ENCODE data around the gene GRIN2C.

GRIN2C gene

DNA sequence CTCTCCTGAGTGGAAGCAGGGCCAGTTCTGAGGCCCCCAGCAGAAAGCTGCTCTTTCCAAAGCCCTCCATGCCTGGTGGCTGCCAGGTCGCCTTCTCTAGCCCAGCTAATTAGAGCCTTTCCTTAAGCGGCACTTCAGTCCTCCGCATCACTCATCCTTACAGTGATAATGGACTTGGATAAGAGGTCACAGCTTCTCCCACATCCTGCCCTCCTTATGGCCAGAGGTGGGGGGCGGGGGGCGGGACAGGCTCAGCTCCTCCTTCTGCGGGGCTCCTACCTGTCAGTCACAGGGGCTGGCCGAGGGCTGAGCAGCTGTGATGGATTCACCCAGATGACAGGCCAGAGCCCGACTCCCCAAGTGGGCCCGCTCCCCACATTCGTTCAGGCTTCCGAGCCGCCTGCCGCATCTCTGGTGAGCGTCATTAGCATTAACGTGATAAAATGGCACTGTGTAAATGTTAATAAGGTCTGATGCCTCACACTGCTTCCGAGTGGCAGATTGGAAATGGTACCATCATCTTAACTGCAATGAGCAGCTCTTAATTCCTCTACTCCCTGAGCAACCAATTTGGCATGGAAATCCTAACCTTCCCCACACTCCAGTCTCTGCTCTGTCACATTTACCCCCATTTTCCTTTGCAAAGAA is 41.3 kb downstream of the GRIN2C start:
- no peak for DNase-seq

DNA sequence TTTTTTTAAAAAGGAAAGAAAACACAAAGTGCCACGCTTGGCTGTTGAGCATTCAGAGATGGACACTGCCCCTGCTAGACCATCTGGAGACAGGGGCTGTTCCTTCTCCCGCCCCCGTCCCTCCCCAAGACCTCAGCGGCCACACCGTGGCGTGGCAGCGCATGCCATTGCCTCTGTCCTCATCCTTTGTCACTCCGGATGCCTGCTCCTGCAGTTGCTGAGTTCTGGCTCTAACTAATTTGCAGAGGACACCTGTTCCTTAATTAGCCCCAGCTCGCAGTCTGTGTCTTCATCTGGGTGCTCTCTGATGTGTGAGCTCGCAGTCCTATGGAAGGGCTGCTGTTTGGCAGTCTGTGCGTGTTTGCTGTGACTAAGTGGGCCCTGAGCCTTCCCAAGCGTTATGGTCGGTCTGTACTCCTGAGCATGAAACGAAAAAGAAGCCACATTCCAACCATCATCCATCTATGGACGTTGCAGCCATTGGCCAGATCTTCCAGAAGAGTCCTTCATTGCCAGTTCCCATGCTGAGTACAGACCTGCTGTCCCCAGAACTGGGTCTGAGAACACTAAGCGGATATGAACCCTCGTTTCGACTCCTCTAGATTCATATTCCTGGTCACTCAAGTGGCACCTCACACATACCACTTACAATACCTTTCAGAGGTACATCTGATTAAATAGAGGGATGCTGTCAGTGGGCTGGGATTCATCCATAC is 42.6 kb downstream of the GRIN2C start:
- DNase-seq = no peak

DNA sequence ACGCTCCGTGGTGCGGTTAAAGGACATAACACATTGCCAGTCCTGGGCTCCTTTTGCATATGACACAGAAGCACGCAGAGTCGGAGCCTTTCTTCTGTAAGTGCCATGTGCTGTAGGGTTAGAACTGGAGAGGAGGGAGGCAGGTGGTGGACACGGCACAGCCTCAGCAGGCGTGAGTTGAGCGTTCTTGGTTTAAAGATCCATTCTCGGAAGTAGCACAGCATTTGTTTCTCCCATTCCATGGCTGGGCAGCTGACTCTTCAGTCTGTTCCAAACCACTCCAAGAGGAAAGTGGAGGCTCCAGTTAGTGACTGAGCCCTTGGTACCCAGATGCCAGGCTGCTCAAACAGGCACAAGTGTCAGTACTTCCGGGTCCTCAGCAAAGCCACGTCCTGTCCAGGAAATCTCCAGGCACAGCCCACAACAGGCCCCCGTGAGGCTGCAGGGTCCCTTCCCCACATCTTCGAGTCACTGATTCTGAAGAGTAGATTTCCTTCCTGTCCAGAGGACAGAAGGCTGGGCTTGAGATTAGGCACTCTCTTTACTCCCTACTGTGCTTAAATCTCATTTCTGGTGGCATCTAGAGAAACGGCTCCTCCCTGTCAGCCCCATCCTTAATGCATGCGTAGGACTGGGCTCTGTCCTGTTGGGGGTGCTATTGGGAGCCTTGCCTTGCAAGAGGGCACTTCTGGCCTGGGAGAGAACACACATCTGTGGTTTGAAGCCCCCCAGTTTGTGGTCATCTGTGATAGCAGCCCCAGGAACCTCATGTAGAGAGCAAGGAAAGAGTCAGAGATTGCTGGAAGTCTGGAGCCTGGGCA is 43.9 kb downstream of the GRIN2C start:
- DNase-seq = no peak

DNA sequence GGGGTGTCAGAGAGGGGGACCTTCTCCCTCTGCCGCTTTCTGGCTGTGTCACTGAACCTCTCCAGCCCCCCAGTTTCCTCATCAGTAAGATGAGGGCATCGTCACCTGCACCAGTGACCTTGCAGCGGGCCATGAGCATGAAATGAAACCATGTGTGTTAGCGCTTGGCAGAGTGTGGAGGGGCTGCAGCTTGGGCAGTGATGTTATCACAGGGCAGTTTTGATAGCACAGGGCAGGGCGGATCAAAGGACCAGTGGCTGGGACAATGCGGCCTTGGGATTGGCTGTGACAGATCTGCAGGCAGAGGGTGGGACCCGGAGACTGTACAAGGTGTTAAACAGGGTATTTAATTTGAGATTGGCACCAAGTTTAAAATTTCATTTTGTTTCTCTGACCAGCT is 44.6 kb downstream of the GRIN2C start:
- no peak for DNase-seq

DNA sequence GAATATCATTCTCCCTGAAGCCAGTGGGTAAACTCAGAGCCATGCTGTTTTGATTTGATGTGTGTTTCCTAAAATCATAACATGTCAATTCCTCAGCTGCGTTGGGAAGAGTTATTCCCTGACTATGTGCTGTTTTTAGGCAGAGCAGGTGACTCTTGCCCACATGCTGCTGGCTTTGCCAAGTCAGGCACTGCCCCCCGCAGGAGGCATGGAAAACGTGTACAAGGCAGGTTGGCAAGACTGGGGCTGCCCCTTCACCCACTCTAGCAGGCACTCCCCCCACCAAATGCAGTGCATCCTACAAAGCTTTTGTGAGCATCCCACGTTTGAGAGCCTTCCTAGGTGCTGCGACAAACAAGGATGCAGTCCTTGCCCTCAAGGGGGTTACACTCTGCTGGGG is 45.2 kb downstream of the GRIN2C start:
- DNase-seq = no peak

DNA sequence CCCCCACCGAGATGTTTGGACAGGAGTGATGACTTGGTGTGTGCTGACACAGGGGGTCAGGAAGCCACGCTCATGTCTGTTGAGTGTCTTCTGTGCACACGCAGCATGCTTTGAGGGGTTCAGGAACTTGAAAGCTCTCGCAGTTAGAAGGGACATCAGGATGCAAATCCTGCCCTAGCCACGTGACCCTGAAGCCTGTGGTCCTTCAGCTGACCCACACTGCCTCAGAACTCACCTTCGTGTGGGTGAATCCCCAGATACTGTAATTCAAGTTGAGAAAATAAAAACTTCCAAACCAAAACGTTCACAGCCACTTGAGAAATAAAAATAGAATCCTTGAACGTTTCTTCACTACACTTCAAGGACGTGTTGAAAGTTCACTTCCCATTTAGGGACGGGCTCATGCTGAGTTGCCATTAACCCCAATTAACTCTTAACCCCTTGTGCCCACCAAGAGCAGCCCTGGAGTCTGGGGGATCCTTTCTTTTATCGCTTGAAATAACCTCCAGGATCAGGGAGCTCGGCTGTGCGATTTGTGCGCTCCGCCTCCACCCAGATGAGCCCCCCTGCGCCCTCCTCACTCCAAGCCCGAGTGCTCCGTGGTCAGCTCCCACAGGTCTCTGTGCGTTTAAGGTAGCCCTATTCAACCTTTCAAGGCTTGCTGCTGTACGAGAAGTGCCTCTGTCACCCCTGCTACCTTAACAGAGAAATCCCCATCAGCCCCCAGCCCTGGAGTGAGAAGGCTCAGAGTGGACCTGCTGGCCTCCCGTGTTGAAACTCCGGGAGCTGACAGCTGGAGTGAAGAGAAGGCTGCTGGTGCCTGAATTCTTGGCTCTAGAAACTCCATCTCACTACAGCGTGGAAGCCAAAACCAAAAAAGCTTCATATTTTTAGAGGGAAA is 47.3 kb downstream of the GRIN2C start:
- DNase-seq = no peak

DNA sequence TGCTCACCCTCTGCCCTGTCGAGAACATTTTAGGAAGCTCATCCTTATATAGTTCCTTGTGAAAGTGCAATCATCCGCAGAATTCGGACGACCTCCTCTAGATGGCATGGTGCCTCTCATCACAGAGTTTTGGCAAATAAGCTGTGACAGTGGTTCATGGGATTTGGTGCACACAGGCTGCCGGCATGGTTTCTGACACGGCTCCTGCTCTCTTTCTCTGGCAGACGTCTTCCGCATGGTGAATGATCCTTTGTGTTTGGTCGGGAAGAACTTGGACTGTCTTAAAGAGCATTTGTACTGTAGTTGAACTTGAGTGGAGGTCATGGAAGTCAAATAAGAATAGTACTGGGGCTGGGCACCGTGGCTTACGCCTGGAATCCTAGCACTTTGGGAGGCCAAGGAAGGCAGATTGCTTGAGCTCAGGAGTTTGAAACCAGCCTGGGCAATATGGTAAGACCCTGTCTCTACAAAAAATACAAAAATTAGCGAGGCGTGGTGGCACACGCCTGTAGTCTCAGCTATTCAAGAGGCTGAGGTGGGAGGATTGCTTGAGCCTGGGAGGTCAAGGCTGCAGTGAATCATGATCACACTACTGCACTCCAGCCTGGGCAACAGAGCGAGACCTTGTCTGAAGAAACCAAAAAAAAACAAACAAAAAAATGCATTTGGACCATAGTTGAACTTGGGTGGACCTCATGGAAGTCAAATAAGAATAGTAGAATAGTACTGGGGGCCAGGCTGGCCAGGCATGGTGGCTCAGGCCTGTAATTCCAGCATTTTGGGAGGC is 48.8 kb downstream of the GRIN2C start:
- DNase-seq = no peak

DNA sequence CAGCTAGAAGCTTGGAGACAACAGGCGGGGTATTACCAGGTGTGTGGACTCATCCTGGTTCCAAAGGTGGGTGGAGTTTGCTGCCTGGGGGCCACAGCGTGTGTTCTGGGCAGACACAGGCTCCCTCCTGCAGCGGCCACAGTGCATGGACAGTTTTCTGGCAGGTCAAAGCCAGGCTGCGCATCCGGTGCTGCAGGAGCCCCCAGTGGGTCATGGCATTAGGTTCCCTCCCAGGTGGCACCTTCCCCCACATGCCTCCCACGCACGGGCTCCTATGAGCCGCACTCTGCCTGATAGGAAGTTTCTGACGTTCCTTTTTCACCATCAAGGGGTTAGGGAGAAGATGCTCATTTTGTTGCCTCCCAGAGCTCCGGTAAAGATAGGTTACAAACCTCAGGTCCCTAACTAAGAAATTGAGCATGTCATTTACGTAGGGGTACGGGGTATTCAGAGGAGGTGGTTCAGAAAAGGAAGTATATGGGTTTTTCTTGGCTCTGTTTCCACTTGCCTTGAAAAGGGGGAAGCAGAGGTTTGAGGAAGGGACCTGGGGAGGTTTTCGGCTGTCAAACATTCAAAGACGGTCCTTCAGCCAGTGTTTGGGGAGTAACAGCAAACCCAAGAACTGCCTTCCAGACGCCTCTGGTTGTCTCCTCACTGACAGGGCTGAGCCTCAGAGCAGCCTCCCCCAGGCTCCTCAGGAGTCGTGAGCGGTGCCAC is 50.8 kb downstream of the GRIN2C start:
- DNase-seq = no peak

DNA sequence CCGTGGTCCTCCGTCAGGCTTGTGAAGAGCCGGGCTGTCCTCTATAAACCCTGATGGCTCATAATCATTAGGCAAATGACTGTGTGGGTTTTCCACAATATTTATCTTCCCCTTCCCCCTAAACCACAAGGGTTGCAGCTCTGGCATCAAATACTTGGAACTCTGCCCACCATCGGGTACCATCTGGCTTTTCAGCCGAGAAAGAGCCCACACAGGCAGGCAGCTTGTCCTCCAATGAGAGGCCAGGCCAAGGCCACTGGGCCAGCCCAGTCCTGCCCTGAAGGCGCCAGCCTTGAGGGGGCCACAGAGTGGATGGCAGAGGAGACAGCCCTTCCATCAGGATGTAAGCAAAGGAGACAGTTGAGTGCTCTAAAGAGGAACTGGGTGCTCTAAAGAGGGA is 51.8 kb downstream of the GRIN2C start:
- no peak for DNase-seq

DNA sequence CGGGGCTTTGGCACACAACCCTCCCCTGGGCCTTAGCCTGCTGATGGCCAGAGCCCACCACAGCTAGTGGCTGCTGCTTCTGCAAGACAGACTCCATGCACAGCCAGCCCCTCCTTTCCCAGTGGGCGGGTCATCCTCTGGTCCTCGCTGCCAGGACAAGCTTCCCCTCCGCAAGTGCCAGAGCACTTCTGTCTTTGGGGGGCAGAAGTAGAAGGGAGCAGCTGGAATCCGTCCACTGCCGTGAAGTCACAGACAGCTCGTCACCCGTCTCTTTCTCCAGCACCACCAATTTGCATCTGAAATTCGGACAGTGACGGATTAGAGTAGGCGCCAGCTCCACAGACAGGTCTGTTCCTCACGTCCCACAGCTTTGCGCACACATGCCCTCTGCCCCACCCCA is 52.2 kb downstream of the GRIN2C start:
- no peak for DNase-seq

DNA sequence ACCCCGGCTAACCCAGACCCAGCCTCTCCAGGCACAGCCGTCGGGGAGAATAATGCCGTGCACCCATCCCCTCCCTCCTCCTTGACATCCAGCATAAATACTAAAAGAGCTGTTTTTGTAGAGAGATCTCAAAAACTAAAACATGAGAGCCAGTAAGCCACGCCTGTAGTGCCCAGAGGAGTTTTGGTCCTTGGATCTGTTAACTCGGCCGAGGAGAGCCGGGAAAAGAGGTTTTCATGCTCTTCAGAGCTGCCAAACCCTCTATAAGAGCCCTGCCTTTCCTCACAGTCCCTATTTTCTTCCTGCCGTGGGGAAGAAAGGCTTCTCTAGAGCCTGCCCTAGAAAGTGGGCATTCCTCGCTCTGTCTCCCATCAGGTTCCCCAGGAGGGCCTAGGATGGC is 53.4 kb downstream of the GRIN2C start:
- no peak for DNase-seq

DNA sequence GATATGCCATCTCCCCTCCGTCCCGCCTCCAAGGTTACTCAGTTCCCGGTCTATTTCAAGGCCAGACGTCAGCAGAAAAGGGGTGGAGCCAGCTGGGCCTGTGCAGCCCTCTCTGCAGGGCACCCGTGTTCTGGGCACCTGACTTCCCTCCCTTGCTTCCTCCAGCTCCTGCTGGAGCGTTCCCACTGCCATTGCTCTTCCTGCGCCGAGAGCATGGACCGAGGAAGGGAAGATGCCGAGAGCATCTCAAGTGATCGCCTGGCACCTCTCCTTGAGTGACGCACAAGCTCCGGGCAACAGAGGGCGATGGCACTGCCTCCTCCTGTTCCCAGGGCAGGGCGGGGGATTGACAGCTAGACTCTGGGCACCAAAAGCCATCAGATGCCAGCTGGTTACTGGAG is 54.1 kb downstream of the GRIN2C start:
- DNase-seq = no peak

DNA sequence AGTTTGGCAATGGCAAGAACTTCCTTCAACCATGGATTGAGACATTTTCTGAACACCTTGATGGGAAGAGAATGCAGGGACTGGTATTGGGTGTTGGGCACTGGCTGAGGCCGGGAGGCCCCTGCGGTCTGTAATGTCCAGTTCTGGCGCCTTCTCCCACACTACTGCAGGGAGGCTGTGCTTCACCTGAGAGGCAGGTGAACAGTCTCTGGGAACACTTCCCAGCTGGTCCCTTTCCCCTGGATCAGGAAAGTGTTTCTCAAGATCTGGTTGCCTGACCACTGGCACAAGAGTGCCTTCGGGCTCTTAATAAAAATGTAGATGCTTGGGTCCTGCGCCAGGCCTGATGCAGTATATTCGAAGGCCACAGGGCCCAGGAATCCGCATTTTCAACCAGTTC is 55.0 kb downstream of the GRIN2C start:
- no peak for DNase-seq

DNA sequence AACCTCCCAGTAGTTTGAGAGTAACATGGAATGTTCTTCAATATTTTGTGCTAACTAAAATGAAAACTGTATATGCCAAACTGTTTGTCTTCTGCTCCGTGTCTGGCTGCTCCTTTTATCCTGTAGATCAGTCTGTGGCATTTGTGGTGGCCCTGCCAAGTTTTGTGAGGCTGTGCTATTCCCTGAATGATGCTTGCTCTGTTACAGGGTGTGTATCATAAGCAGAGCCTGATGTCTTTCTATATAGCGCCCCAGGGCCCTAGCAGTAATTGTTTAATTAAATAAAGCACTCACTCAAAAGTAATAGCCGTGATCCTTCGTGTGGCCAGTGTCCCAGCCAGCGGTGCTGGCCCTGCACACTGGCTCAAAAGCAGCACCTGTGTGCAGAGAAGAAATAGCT is 55.7 kb downstream of the GRIN2C start:
- DNase-seq = no peak

DNA sequence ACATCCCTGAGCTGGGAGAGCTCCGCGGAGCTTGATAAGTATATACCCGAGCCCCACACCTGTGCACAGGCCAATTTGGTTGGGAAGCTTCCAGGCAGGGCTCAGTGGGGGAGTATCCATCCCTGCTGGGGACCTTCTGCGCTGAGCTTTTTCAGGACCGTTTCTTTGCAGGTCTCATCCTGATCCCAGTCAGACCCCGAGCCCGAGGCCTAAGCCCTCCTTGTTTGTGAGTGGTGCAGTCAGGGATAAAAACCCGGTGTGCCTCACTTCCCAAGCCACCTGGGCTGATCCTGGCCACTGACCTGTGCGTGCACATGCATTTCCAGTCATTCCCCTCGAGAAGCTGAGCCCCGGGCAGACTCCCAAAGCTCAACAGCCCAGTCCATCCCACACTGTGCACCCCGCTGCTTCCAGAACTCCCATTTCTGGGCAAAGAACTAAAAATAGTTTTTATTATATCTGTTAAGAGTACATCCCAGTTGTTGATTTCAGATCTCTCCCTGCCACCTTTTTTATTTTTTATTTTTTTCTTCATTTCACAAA is 56.2 kb downstream of the GRIN2C start:
- DNase-seq = no peak

DNA sequence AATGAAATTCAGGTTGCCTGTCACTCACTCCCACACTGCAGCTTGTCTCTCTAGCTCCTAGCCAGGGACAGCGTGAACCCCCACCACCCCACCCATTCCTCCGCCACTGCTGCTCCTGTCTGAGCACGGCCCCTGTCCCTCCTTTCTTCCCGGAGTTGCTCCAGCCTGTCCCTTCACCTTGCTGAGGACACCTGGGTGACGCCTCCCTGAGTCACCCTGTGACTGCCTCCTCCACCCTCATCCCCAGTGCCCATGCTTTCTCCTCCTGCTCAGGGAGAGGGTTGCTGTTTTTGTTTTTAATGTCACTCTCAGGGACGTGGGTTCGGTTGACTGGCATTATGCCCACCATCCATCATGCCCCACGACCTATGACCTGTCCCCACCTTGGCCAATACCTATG is 57.8 kb downstream of the GRIN2C start:
- no peak for DNase-seq

DNA sequence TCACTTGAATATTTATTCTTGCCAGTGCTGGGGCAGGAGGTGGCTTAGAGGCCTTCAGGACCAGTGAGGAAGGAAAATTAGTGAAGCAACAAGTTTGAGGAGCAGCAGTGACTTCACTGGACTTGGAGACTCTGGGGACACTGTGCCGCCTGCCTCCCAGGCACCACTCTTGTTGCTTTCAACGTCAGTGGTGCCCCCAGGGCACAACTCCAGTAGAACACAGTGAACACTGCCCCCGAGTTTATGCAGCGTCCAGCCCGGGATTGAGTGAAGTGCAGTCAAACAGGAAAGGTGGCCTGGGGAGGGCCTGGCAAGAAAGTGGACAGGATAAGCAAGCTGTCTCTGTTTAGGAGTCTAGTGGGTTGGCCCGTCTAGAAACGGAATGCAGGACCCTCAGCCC is 59.2 kb downstream of the GRIN2C start:
- DNase-seq = no peak

DNA sequence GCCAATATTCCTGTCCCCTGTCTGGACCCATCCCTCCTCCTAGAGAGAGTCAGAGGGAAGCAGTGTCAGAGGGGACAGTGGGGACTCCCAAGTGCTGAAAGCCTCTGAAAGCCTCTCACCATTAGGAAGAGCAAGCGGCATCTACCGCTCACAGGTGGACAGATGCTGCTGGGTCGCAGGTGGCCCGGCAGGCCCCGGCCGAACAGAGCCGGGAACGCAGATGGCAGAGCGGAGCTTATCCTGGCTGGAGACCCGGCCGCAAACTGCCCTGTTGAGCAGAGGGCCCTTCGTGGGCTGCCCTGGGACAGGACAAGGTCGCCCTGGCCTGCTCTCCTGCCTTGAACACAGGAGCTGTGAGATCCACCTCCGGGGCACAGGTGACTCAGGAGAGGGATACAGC is 60.6 kb downstream of the GRIN2C start:
- DNase-seq = no peak

DNA sequence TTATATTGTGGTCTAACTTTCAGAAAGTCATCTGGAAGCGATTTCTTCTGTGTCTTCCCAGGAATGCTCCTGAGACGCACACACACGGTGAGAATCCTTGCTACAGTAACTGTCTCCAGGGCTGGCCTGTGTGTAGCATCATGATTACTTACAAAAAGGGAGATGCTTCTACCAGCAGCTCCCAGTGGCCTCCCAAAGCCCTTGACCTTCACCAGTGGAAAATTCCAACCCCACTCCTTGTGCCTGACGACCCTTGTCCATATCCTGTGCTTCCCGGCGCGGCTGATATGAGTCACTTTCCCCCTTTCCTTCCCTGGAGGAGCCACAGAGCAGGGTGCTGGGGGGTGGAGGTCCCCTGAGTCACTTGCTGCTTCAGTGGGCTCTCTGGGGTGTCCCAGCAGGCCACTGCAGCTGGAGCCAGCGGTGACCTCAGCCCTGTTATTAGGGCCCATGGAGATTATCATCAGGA is 61.4 kb downstream of the GRIN2C start:
- DNase-seq = no peak

DNA sequence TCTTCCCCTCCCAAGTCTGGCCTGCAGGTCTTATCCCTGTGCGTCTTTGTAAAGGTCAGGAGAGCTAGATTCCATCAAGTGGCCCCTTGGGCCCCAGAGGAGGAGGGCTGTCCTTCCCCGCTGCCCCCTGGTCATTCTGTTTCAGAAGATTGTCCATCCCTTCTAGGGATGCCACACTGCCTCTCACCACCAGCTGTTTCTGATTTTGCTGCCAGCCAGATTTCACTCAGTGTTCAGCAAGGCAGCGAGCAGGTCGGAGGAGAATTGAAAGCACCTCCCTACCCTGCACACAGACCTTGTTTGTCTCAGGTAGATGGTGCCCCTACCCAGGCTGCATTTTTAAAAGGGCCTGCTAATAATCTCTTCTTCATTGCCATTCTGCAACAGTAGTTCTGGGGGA is 61.9 kb downstream of the GRIN2C start:
- DNase-seq = no peak

DNA sequence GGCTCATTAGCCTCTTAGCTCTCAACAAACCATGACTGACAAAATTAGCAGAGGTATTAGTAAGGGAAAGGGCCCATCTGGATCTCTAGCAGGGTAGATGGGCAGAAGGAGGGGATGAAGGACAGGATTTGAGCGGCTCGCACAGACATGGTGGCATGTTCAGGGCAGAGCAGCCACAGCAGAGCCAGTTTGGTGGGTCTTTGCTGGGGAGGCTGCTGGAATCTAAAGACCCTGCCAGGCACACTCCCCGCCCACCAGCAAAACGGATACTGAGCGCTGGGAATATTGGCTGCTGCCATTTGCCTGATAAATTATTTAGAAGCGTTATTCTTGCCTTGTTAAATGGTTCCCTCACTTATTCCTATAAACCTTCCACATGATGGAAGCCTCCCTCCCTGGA is 62.8 kb downstream of the GRIN2C start:
- DNase-seq = no peak

Data from stimulated activated naive CD4-positive, alpha-beta T cell treated with Interleukin-2 at 50 U/mL for 16 hours (primary cell).